ENCODE measurements around the gene DCDC2B. TPM values are rescaled to one million over a fixed set of nuclear protein-coding genes. Genes with fewer than 3 reads are reported as not detected.

DCDC2B gene
- total RNA-seq, 1 experiment from 2014 or later, result not detected

GRCh38 chr1:32223683-32224082 lies 14.8 kb downstream of the DCDC2B start:
- WGBS (ENCODE audit: extremely low coverage, insufficient read length, low lambda C conversion rate), result no CpG with 5 or more reads among the region's 3 CpGs
- no peak overlapping the region for H2AK5ac ChIP-seq (ENCODE audit: insufficient read length, low read length)
- H3K27me3 Mint-ChIP-seq (ENCODE audit: low read depth), result no peaks in the 10 kb centered on the region
- H3K23ac ChIP-seq (ENCODE audit: insufficient read length, low read depth, low read length), result no peak overlapping the region
- DNase-seq, result no peak
- no peak overlapping the region for H3K14ac ChIP-seq (ENCODE audit: insufficient read depth, low read length)
- no peak overlapping the region for H3K18ac ChIP-seq (ENCODE audit: insufficient read length, low read depth, low read length)
- no peaks in the 10 kb centered on the region for H4K20me1 ChIP-seq (ENCODE audit: control insufficient read depth, insufficient read depth, insufficient read length)
- no peak for TF ChIP-seq CTCF (conservative IDR thresholded peaks at IDR 0.05)
- H3K9me3 ChIP-seq (ENCODE audit: control insufficient read depth, low read depth, low read length), result no peaks in the 10 kb centered on the region
- H4K8ac ChIP-seq (replicated peaks; ENCODE audit: insufficient read length, low read depth, low read length), result peak overlapping the region; percentile 55
- H2BK12ac ChIP-seq (ENCODE audit: insufficient read length, low read depth, low read length), result no peak overlapping the region
- peaks cover 35 to 56% (median 52%) of the 10 kb centered on the region in 3 experiments for H3K36me3 Mint-ChIP-seq (ENCODE audit: insufficient read depth in 1 of 3, low read depth in 3 of 3)
- H2BK120ac ChIP-seq (ENCODE audit: low read depth, low read length, poor library complexity, severe bottlenecking), result no peak overlapping the region
- H3K9me3 Mint-ChIP-seq, result no peaks in the 10 kb centered on the region
- H3K4me3 Mint-ChIP-seq, result peak overlapping the region; percentile 98
- no peak overlapping the region for H3K56ac ChIP-seq (ENCODE audit: insufficient read length, low read depth, low read length)
- no peak overlapping the region for H2AFZ ChIP-seq (ENCODE audit: low read length)
- no peaks in the 10 kb centered on the region for H3K27me3 ChIP-seq (ENCODE audit: insufficient read depth, low read length)
- no peak overlapping the region for H2BK15ac ChIP-seq (ENCODE audit: low read depth, low read length)
- no peak overlapping the region for H4K5ac ChIP-seq (ENCODE audit: insufficient read length, low read depth, low read length)
- H3K79me2 ChIP-seq (ENCODE audit: insufficient read depth, low read length), result peaks cover 3% of the 10 kb centered on the region; the same call in 1 of the 2 replicates
- peak overlapping the region in 2 of 3 experiments; percentile 47 to 79; a peak in 2 of 7 replicates for H3K27ac Mint-ChIP-seq
- H3K9ac ChIP-seq (ENCODE audit: extremely low read depth, insufficient read length, low read length), result no peak overlapping the region
- H4K91ac ChIP-seq (ENCODE audit: insufficient read length, low read depth, low read length), result no peak overlapping the region
- H2BK20ac ChIP-seq (ENCODE audit: low read depth, low read length, poor library complexity, severe bottlenecking), result no peak overlapping the region
- H2BK5ac ChIP-seq (ENCODE audit: insufficient read length, low read length), result no peak overlapping the region
- peaks cover 17 to 25% of the 10 kb centered on the region in 2 experiments for H3K4me1 Mint-ChIP-seq
- no peak overlapping the region for H3K4me2 ChIP-seq (ENCODE audit: insufficient read depth, insufficient read length, low read length)
- no peaks in the 10 kb centered on the region for H3K79me1 ChIP-seq (ENCODE audit: insufficient read depth, low read depth, low read length, poor library complexity, severe bottlenecking)
- H3K4me1 ChIP-seq (ENCODE audit: insufficient read depth, low read length), result peaks cover 7% of the 10 kb centered on the region; the same call in 1 of the 2 replicates
- H3T11ph ChIP-seq (ENCODE audit: low read length), result no peak overlapping the region
- H3K23me2 ChIP-seq (ENCODE audit: insufficient read length, low read depth, low read length, poor library complexity, severe bottlenecking), result peaks cover 7% of the 10 kb centered on the region
- H3K27ac ChIP-seq (ENCODE audit: insufficient read length, low read depth, low read length), result no peak overlapping the region
- H3K4ac ChIP-seq (ENCODE audit: low read depth, low read length), result no peak overlapping the region
